WTC11 (cell line): ENCODE data around the gene ZNF439. TPM values are rescaled to one million over a fixed set of nuclear protein-coding genes. Genes with fewer than 3 reads are reported as not detected.

Experiments
- ATAC-seq: fragments of 200-7000 bp; cut with Tn5 transposase; 2 replicates; pipeline ENCODE4 v1.10.0; 2021; ENCODE audit warnings: mild to moderate bottlenecking, moderate library complexity
- CTCF ChIA-PET: fragments of 300-600 bp; sonication (Branson Sonifier 250); formaldehyde crosslinking; loops from one replicate; lab custom pipeline; 2021; ENCODE audit warnings: antibody characterized with exemption; lab: Charles Lee
- POLR2A ChIA-PET: fragments of 350-600 bp; sonication (Branson Sonifier 250); formaldehyde crosslinking; loops from one replicate; lab custom pipeline; 2021; ENCODE audit warnings: antibody characterized with exemption; lab: Charles Lee
- DNase-seq: peaks from one replicate; pipeline ENCODE4 v3.0.0; 2021; ENCODE audit warnings: low spot score
- H3K27ac Mint-ChIP-seq: 2 replicates; pipeline ENCODE4 v1.8.0; 2021; ENCODE audit warnings: mixed read lengths
- H3K27me3 Mint-ChIP-seq: 2 replicates; pipeline ENCODE4 v1.8.0; 2021; ENCODE audit warnings: low read depth, mild to moderate bottlenecking, moderate library complexity, mixed read lengths
- H3K36me3 Mint-ChIP-seq: 2 replicates; pipeline ENCODE4 v1.8.0; 2021; ENCODE audit warnings: mixed read lengths
- H3K4me1 Mint-ChIP-seq: 2 replicates; pipeline ENCODE4 v1.8.0; 2022; ENCODE audit warnings: mixed read lengths
- H3K4me3 Mint-ChIP-seq: 2 replicates; pipeline ENCODE4 v1.8.0; 2021; ENCODE audit warnings: mild to moderate bottlenecking, moderate library complexity, mixed read lengths
- H3K9me3 Mint-ChIP-seq: 2 replicates; pipeline ENCODE4 v1.8.0; 2021; ENCODE audit warnings: mixed read lengths
- ARID4B ChIP-seq: sonication (generic); formaldehyde crosslinking; IDR thresholded peaks from 2 replicates; pipeline ENCODE4 v1.8.0; 2023; ENCODE audit warnings: missing genetic modification reagents, mild to moderate bottlenecking, borderline replicate concordance
- EMX1 ChIP-seq: fragments of 250-450 bp; sonication (Bioruptor Pico); IDR thresholded peaks from 2 replicates; pipeline ENCODE4 v1.8.0; 2021; ENCODE audit warnings: mild to moderate bottlenecking
- ESRRA ChIP-seq: sonication (generic); formaldehyde crosslinking; IDR thresholded peaks from 2 replicates; pipeline ENCODE4 v1.8.1; 2022; ENCODE audit warnings: mild to moderate bottlenecking, missing genetic modification reagents, borderline replicate concordance
- GABPB1 ChIP-seq: sonication (generic); formaldehyde crosslinking; IDR thresholded peaks from 2 replicates; pipeline ENCODE4 v1.8.1; 2023; ENCODE audit warnings: mild to moderate bottlenecking, missing genetic modification reagents
- GRHL2 ChIP-seq: fragments of 250-450 bp; sonication (Bioruptor Pico); IDR thresholded peaks from 2 replicates; pipeline ENCODE4 v1.8.0; 2022; ENCODE audit warnings: mild to moderate bottlenecking, moderate library complexity; ENCODE audit not compliant: insufficient replicate concordance, severe bottlenecking
- IRF1 ChIP-seq: sonication (generic); formaldehyde crosslinking; IDR thresholded peaks from 2 replicates; pipeline ENCODE4 v1.8.0; 2023; ENCODE audit warnings: missing genetic modification reagents
- MYBL2 ChIP-seq: sonication (generic); formaldehyde crosslinking; IDR thresholded peaks from 2 replicates; pipeline ENCODE4 v1.8.1; 2023; ENCODE audit warnings: mild to moderate bottlenecking, moderate library complexity, missing genetic modification reagents
- NFATC4 ChIP-seq: fragments of 250-450 bp; sonication (Bioruptor Pico); IDR thresholded peaks from 2 replicates; pipeline ENCODE4 v1.9.0; 2021; ENCODE audit warnings: mild to moderate bottlenecking
- PRRX2 ChIP-seq: fragments of 250-450 bp; sonication (Bioruptor Pico); IDR thresholded peaks from 2 replicates; pipeline ENCODE4 v1.8.0; 2021; ENCODE audit warnings: mild to moderate bottlenecking
- STAT6 ChIP-seq: sonication (generic); formaldehyde crosslinking; conservative IDR thresholded peaks from 2 replicates; pipeline ENCODE4 v1.8.1; 2023; ENCODE audit warnings: mild to moderate bottlenecking, low read depth, missing genetic modification reagents, moderate library complexity
- total RNA-seq: library from RNA; stranded (reverse); gene quantifications from 3 replicates; pipeline ENCODE4 v1.2.3, GENCODE V29; 2021
- TF ChIP-seq, protein P1 (sequence below): fragments of 250-450 bp; sonication (Bioruptor Pico); IDR thresholded peaks from 2 replicates; pipeline ENCODE4 v1.8.0; 2021; ENCODE audit warnings: mild to moderate bottlenecking
- TF ChIP-seq, protein P2 (sequence below): fragments of 200-600 bp; IDR thresholded peaks from 2 replicates; pipeline ENCODE4 v1.8.0; 2022; ENCODE audit warnings: antibody characterized with exemption
- TF ChIP-seq, protein P3 (sequence below): sonication (generic); formaldehyde crosslinking; IDR thresholded peaks from 2 replicates; pipeline ENCODE4 v1.8.1; 2023; ENCODE audit warnings: mild to moderate bottlenecking, missing genetic modification reagents, moderate library complexity
- TF ChIP-seq, protein P4 (sequence below): sonication (generic); formaldehyde crosslinking; IDR thresholded peaks from 2 replicates; pipeline ENCODE4 v1.8.0; 2022; ENCODE audit warnings: mild to moderate bottlenecking, missing genetic modification reagents
- TF ChIP-seq, protein P5 (sequence below): sonication (generic); formaldehyde crosslinking; IDR thresholded peaks from 2 replicates; pipeline ENCODE4 v1.8.0; 2022; ENCODE audit warnings: mild to moderate bottlenecking, missing genetic modification reagents
- TF ChIP-seq, protein P6 (sequence below): sonication (generic); formaldehyde crosslinking; IDR thresholded peaks from 2 replicates; pipeline ENCODE4 v1.8.1; 2022; ENCODE audit warnings: mild to moderate bottlenecking, moderate library complexity, missing genetic modification reagents

The ZNF439 gene
- total RNA-seq, 1 experiment from 2014 or later: 5.7 TPM

DNA sequence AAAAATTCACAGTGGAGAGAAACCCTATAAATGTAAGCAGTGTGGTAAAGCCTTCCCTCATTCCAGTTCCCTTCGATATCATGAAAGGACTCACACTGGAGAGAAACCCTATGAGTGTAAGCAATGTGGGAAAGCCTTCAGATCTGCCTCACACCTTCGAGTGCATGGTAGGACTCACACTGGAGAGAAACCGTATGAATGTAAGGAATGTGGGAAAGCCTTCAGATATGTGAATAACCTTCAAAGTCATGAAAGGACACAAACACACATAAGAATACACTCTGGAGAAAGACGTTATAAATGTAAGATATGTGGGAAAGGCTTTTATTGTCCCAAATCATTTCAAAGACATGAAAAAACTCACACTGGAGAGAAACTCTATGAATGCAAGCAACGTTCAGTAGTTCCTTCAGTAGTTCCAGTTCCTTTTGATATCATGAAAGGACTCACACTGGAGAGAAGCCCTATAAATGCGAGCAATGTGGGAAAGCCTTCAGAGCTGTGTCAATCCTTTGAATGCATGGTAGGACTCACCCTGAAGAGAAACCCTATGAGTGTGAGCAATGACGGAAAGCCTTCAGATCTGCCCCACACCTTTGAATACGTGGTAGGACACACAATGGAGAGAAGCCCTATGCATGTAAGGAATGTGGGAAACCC lies 16.1 kb upstream of the ZNF439 start (continued):
- TF ChIP-seq, protein P1, sequence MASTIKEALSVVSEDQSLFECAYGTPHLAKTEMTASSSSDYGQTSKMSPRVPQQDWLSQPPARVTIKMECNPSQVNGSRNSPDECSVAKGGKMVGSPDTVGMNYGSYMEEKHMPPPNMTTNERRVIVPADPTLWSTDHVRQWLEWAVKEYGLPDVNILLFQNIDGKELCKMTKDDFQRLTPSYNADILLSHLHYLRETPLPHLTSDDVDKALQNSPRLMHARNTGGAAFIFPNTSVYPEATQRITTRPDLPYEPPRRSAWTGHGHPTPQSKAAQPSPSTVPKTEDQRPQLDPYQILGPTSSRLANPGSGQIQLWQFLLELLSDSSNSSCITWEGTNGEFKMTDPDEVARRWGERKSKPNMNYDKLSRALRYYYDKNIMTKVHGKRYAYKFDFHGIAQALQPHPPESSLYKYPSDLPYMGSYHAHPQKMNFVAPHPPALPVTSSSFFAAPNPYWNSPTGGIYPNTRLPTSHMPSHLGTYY (CRISPR knock-in tag): no peak
- no peak for TF ChIP-seq MYBL2
- TF ChIP-seq, protein P2, sequence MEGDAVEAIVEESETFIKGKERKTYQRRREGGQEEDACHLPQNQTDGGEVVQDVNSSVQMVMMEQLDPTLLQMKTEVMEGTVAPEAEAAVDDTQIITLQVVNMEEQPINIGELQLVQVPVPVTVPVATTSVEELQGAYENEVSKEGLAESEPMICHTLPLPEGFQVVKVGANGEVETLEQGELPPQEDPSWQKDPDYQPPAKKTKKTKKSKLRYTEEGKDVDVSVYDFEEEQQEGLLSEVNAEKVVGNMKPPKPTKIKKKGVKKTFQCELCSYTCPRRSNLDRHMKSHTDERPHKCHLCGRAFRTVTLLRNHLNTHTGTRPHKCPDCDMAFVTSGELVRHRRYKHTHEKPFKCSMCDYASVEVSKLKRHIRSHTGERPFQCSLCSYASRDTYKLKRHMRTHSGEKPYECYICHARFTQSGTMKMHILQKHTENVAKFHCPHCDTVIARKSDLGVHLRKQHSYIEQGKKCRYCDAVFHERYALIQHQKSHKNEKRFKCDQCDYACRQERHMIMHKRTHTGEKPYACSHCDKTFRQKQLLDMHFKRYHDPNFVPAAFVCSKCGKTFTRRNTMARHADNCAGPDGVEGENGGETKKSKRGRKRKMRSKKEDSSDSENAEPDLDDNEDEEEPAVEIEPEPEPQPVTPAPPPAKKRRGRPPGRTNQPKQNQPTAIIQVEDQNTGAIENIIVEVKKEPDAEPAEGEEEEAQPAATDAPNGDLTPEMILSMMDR: no peak

- no peak overlapping the region for H3K4me3 Mint-ChIP-seq
- DNase-seq (no peak), ATAC-seq (no peak)
- ChIA-PET CTCF (no interaction called here), POLR2A (no interaction called here)
- no peak overlapping the region for H3K27ac Mint-ChIP-seq
- H3K36me3 Mint-ChIP-seq: peaks cover 81% of the 10 kb centered on the region
- H3K27me3 Mint-ChIP-seq: no peaks in the 10 kb centered on the region; the same call in 1 of the 2 replicates
- peaks cover 80% of the 10 kb centered on the region for H3K9me3 Mint-ChIP-seq
- H3K4me1 Mint-ChIP-seq: peaks cover 4% of the 10 kb centered on the region; the same call in 1 of the 2 replicates
- TF ChIP-seq PRRX2 (CRISPR knock-in tag): no peak
- TF ChIP-seq, protein P3, sequence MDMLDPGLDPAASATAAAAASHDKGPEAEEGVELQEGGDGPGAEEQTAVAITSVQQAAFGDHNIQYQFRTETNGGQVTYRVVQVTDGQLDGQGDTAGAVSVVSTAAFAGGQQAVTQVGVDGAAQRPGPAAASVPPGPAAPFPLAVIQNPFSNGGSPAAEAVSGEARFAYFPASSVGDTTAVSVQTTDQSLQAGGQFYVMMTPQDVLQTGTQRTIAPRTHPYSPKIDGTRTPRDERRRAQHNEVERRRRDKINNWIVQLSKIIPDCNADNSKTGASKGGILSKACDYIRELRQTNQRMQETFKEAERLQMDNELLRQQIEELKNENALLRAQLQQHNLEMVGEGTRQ (CRISPR knock-in tag): no peak
- no peak for TF ChIP-seq EMX1
- no peak for TF ChIP-seq GABPB1 (CRISPR knock-in tag)
- TF ChIP-seq GRHL2: no peak
- TF ChIP-seq, protein P4, sequence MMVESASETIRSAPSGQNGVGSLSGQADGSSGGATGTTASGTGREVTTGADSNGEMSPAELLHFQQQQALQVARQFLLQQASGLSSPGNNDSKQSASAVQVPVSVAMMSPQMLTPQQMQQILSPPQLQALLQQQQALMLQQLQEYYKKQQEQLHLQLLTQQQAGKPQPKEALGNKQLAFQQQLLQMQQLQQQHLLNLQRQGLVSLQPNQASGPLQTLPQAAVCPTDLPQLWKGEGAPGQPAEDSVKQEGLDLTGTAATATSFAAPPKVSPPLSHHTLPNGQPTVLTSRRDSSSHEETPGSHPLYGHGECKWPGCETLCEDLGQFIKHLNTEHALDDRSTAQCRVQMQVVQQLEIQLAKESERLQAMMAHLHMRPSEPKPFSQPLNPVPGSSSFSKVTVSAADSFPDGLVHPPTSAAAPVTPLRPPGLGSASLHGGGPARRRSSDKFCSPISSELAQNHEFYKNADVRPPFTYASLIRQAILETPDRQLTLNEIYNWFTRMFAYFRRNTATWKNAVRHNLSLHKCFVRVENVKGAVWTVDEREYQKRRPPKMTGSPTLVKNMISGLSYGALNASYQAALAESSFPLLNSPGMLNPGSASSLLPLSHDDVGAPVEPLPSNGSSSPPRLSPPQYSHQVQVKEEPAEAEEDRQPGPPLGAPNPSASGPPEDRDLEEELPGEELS (CRISPR knock-in tag): no peak
- no peak for TF ChIP-seq NFATC4
- TF ChIP-seq, protein P2: no peak
- TF ChIP-seq ARID4B: no peak
- TF ChIP-seq STAT6 (CRISPR knock-in tag): no peak
- TF ChIP-seq, protein P5, sequence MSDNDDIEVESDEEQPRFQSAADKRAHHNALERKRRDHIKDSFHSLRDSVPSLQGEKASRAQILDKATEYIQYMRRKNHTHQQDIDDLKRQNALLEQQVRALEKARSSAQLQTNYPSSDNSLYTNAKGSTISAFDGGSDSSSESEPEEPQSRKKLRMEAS (CRISPR knock-in tag): no peak
- TF ChIP-seq IRF1: no peak
- no peak for TF ChIP-seq MYBL2
- no peak for TF ChIP-seq ESRRA (CRISPR knock-in tag)
- TF ChIP-seq, protein P6, sequence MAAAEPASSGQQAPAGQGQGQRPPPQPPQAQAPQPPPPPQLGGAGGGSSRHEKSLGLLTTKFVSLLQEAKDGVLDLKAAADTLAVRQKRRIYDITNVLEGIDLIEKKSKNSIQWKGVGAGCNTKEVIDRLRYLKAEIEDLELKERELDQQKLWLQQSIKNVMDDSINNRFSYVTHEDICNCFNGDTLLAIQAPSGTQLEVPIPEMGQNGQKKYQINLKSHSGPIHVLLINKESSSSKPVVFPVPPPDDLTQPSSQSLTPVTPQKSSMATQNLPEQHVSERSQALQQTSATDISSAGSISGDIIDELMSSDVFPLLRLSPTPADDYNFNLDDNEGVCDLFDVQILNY: no peak
Measured at GRCh38 chr19:11833541-11833940, 15.0 kb upstream of the ZNF439 start.
